ENCODE results near the gene DEFB121.

DNA sequence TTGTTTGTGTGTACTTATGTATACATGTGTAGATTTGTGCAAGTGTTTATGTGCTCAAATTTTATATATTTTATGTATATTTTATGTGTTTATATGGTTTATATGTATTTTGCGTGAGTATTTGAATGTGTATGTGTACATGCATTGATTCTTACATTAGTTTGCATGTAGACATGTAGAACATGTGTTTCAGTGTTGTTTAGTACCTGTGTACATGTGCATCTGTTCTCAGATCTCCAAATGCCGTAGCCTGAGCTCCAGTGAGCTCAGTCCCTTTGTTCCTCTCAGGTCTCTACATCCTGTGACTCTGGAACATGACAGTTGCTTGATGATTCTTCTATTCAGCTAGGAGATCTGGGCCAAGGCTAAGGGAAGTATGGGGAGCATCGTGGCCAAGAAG, 11.1 kb downstream of the DEFB121 start:
- TF ChIP-seq POLR2A (IDR thresholded peaks at IDR 0.05; ENCODE audit: borderline replicate concordance, extremely low read depth, insufficient read depth, insufficient read length) (no peak), CTCF (IDR thresholded peaks at IDR 0.05 in 2 of 3, conservative IDR thresholded peaks at IDR 0.05 in 1 of 3; ENCODE audit: borderline replicate concordance in 1 of 3, insufficient read depth in 1 of 3, low read depth in 2 of 3, low read length in 2 of 3) (no peak), FOSL1 (IDR thresholded peaks at IDR 0.05; ENCODE audit: low read depth) (no peak), TCF7L2 (IDR thresholded peaks at IDR 0.05; ENCODE audit: borderline replicate concordance, extremely low read depth, insufficient read depth, insufficient read length) (no peak), ZBTB33 (IDR thresholded peaks at IDR 0.05; ENCODE audit: extremely low read depth, insufficient replicate concordance, low read length) (no peak), ZNF274 (IDR thresholded peaks at IDR 0.05; ENCODE audit: low read depth, low read length) (no peak), POLR2AphosphoS5 (IDR thresholded peaks at IDR 0.05; ENCODE audit: low read depth, low read length) (no peak), RAD21 (IDR thresholded peaks at IDR 0.05; ENCODE audit: low read depth) (no peak), CEBPB (IDR thresholded peaks at IDR 0.05; ENCODE audit: low read depth) (no peak), JUND (IDR thresholded peaks at IDR 0.05) (no peak), SP1 (IDR thresholded peaks at IDR 0.05; ENCODE audit: low read depth) (no peak), SRF (IDR thresholded peaks at IDR 0.05; ENCODE audit: low read depth) (no peak)
- TF ChIP-seq, protein P1, sequence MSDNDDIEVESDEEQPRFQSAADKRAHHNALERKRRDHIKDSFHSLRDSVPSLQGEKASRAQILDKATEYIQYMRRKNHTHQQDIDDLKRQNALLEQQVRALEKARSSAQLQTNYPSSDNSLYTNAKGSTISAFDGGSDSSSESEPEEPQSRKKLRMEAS (IDR thresholded peaks at IDR 0.05): no peak

All from HCT116 (cell line).